NOMO-1 (cell line): ENCODE data around the gene PRKAR1B.

Experiments
- DNase-seq, 2 experiments: peaks; one replicate each; lab custom pipeline; 2025; ENCODE audit not compliant: unreplicated experiment in 2 of 2; lab: John Stamatoyannopoulos, UW

The PRKAR1B gene

DNA sequence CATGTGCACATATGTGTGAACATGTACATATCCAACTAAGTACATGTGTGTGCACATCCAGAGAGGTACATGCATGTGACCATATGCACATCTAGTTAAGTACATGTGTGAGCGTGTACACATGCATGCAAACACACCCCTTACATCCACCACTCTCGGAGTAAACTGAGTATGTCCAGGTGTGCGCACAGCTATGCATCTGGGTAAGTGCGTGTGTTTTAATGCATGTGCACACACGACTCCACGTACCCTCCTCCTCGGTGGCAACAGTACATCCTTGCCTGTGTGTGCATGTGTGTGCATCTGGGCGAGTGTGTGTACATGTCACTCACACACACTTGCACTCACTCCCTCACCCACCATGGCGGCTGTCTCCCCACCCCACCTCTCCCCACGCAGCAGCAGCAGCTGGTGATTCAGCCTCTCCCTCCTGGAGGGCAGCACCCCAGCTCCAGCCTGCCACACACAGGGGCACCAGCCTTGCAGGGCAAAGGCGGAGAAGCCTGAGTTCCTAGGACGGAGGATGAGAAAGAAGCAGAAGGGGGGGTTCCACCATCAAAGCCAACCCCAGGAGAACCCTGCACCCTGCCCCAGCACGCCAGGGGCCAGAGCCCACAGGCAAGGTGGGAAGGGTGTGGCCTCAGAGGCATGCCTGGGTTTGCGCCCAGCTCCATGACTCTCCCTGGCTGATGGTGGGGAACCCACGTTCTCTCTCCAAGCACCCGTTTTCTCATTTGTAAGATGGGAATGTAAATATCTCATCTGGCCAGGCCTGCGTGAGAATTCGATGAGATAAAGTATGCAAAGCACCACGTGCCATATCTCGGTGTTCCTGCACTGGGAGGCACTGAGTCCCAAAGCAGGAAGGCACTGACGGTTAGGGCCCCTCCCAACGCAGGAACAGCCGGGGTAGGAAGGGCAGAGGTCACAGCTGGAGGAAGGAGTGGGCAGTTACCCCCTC lies 28.3 kb downstream of the PRKAR1B start:
- DNase-seq: no peak

DNA sequence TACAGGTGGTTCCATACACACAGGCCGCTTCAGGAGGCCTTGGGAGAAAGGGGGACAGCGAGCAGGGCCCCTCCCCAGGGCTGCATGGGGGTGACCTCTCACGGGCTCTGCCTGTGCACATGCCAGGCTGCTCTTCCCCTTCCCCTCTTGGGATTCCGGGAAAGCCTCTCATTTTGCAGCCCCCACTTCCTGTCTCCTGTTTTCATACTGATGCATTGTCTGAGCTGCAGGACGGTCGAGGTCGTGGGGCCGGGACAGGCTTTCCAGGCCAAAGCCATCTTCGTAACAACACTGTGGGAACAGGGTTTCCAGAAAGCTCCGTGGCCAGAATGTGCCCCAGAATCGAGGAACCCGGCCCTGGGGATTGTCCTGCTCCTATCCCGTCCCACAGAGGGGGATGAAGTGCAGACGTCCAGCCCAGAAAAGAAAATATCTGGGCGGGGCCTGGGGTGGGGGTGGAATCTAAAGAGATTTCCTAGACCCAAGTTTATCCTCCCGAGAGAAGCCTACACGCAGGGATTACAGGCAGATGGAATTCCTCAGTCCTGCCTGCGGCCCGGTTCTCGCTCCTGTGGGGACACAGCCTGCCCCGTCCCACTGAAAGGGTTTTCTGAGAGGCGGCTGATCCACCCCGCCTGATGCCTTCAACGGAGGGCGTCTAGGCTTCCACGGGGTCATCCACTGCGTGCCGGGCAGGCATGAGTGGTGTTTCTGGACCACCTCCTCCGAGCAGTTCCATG lies 30.1 kb downstream of the PRKAR1B start:
- DNase-seq: no peak

DNA sequence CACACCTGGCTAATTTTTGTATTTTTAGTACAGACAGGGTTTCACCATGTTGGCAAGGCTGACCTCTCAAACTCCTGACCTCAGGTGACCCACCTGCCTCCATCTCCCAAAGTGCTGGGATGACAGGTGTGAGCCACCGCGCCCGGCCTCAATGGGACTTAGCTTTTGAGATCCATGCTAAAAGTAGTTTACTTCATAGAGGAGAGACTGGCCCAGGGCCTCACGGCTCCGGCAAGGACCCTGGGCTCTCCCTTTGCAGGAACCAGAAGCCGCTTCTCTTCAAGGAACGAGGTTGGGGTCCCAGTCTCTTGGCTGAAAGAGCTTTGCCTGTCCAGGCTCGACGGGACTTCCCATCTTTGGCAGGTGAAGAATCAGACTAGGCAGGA lies 30.7 kb downstream of the PRKAR1B start:
- no peak for DNase-seq

DNA sequence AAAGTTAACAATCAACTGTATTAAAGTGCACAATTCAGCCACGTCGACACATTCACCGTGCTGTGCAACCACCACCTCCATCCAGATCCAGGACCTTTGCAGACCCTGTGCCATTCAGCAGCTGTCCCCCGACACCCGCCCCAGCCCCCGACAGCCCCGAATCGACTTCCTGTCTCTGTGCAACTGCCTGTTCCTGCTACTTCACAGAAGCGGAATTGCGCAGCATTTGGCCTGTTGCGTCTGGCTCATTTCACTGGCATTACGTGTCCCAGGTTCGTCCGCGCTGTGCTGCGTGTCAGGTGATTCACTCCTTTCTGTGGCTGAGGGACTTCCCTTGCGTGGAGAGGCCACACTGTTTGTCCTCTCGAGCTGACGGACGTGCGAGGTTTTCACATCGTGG lies 33.8 kb downstream of the PRKAR1B start:
- no peak for DNase-seq

DNA sequence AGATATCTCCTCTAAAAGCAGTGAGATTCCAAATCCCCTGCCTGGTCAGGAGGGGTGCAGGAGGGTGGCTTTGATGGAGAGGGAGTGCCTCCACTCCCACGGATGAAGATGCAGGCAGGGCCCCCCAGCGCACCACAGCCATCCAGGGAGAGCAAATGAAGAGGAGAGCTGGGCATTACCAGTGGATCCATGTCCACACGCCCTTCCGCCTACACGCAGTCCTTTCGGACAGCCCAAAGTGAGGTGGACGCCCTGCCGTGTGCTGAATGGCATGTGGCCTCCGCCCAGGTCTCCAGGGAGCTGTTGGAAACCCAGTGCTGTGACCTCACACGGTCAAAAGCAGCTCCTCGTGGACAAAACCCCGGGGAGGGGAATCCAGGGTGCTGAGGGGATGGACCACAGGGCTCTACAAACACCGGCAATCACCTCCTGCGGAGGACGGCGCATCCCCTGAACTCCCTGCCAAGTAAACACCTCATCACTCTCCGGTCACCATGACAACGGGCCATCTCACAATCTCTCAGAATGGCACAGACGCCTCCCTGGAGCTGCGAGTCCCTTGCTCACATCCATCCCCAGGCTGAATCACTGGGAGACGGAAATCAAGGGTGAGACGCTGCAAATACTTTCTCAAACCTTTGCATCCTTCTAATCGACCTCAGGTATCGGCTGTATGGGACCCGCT lies 35.6 kb downstream of the PRKAR1B start:
- no peak for DNase-seq

DNA sequence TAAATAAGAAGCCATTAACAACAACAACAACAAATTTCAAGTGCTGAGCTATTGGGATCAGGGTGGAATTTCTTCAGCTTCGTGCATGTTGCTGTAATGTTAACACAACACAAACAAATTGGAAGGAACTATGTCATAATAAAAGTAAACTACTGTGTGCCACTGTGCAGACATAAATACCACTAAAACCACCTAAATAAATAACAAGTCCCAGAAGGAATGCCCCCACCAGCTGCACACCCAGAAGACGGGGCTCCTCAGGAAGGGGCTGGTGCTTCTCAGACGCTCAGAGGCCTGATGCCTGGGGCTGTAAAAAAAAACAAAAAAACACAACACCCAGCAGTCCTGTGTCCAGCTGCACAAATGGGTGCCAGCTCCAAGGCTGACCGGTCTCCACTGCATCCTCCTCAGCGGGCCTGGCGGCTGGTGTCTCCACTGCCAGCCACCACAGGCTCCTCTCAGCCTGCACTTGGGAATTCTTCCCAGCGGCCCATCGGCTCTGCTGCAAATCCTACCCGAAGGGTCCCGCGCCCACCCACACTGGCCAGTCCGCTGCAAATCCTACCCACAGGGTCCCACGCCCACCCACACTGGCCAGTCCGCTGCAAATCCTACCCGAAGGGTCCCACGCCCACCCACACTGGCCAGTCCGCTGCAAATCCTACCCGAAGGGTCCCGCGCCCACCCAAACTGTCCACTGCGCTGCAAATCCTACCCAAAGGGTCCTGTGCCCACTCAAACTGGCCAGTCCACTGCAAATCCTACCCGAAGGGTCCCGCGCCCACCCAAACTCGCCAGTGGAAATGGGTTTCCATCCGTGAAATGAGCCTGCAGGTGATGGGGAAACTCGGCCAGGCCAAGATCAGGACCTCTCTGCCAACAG lies 36.4 kb downstream of the PRKAR1B start:
- no peak for DNase-seq

DNA sequence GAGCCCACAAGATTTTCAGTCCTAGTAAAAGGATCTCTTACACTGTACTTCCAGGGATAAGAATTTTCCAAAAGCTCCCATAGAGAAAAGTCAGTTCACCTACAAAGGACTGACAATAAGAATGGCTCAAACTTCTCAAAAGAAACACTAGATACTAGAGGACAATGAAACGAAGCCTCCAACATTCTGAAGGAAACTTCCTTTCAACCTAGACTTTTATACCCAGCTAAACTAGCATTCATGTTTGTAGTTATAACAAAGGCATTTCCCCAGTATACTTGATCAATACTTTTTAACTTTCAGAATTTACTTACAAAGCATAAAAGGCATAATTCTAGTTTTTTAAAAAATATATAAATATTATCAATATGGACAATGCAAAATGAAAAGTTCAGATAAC lies 41.5 kb downstream of the PRKAR1B start:
- DNase-seq: no peak

DNA sequence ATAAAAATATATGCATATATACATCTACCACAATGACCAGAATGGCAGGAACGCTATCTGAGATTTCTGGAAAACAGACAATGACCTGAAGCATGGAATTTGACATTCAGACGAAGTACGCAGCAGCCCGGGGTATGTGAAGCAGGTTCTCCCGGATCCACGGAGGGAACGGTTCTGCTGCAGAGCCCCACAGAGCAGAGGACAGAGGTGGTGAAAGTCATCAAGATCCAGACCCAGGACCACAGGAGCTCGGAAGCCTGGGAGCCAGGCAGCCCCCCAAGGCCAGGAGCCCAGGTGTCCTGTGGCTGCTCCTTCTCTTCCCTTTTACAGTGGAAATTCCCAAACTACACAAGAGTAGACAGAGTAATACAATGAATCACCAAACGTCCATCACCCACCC lies 42.7 kb downstream of the PRKAR1B start:
- DNase-seq: no peak

DNA sequence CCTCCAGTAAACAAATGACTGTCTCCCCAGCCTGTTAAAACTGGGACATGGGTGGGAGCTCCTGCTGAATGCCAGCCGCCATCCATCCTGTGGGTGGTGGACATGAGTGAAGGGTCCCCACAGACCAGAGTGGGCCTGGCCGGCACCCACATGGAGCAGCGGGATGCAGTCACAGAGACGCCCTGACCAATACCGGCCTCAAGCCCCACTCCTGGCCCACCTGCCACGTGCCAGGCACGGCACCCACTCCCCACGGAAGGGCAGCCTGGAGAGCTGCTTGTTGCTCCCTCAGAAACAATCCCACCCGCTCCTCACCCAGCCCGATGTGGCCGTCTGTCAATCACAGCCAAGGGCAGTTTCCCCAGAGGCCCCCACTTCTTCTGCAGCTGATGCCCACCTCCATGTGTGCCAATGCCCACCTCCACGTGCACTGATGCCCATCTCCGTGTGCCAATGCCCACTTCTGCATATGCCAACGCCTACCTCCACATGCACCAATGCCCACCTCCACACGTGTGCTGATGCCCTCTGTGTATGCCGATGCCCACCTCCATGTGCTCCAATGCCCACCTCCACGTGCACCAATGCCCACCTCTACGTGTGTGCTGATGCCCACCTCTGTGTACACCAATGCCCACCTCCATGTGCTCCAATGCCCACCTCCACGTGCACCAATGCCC lies 43.4 kb downstream of the PRKAR1B start:
- DNase-seq: no peak

DNA sequence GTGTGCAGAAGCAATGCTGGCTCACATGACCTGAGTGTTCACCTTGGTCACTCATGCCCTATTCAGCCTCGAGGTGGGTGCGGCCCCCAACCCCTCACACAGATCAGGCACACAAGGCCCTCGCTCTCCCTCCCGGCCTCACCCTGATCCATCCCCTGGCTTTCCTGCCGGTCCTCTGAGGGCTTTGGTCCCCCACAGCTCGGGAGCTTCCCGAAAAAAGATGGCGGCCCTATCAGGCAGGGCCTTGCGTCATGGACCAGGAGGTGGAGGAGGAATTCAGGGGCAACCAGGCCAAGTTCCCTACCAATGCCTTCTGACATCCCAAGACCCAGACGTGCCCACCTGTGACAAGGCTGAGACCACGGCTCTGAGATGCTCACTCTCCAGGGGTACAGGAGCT lies 44.3 kb downstream of the PRKAR1B start:
- no peak for DNase-seq

DNA sequence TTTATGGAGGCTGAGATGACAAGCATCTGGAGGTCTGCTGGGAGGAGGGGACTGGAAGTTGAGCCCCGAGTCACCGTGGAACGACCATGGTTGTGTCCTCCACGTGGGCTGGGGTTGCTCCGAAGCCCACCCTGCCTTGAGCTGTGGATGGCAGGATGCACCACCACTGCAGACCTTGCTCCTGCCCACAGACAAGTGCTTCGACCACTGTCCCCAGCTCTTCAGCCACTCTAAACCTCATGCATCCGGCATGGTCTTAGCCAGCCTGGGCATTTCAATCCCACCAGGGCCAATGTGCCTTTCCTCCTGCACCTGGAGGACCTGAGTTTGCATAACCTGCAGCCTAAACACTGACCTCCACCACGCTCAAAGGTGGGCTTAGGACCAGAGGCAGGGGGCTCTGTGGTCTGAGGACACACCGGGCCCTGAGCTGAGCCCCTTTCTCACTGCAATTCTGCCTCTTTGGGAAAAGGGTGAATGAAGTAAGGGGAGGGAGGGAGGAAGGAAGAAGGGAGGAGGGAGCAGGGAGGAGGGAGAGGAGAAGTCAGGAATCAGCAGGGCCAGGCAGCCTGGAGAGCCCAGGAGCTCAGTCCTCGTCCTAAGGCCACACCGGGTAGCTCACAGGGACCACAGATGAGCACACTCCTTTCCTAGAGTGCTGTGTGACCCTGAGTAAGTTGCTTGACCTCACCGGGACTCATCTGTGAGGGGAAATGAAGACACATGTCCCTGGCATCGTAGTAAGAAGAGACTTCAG lies 45.4 kb downstream of the PRKAR1B start:
- DNase-seq: no peak

DNA sequence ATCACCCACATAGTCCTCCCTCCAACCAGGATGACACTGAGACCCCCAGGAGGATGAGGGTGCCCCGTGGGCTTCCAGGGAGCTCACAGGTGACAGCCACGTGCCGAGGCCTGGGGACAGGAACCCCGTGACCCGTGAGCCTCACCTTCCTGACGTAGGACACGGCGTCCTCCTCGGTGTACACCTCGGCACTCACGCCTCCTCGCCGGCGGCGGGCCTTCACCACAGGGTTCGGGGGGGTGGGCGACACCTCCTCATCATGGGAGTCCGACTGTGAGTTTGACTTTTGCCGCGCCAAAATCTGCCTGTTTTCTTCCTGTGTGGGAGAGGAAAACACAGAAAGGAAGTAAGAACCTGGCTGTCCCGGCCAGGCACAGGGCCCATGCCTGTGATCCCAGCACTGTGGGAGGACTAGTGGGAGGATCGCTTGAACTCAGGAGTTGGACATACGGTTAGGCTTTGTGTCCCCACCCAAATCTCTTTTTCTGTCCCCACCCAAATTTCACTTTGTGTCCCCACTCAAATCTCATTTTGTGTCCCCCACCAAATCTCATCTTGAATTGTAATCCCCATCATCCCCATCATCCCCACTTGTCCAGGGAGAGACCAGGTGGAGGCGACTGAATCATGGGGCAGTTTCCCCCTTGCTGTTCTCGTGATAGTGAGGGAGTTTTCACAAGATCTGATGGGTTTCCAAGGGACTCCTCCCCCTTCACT lies 46.5 kb downstream of the PRKAR1B start:
- no peak for DNase-seq

DNA sequence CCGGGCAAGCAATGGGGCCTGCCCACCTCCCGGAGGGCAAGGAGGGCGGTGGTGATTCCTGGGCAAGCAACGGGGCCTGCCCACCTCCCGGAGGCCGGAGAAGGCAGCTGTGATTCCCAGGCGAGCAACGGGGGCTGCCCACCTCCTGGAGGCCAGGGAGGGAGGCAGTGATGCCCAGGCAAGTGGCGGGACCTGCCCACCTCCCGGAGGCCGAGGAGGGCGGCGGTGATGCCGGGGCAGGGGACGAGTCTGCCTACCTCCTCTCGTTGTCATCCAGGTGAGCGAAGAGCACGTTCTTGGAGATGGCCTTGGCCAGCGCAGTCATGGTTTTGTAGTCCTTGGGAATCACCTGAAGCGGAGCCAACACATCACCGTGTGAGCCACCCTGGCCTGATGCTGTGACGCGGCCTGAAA lies 50.1 kb downstream of the PRKAR1B start:
- no peak for DNase-seq

DNA sequence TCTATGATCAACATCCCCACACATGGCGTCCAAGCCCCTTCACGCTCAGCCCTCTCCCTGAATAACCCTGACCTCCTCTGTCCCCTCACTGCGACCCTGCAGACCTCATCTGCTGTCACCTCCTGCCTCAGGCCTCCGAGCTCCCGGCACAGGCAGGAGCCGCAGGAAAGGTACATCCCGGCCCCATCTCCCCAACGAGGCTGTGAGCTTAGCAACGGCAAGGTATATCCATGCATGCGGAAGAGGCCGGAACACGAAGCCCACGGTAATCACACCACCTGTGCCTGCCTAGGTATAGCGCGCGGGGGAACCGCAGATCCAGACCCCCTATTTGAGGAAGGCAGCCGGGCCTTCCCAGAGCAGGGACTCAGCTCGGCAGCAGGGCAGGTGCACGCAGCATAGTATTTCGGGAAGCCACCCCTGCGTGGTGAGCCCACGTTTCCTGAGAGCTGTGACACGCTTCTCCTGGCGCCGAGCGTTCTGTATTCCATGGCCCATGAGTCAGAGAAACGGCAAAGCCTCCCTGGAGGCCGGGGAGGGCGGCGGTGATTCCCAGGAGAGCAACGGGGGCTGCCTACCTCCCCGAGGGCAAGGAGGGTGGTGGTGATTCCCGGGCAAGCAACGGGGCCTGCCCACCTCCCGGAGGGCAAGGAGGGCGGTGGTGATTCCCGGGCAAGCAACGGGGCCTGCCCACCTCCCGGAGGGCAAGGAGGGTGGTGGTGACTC lies 50.7 kb downstream of the PRKAR1B start:
- no peak for DNase-seq

DNA sequence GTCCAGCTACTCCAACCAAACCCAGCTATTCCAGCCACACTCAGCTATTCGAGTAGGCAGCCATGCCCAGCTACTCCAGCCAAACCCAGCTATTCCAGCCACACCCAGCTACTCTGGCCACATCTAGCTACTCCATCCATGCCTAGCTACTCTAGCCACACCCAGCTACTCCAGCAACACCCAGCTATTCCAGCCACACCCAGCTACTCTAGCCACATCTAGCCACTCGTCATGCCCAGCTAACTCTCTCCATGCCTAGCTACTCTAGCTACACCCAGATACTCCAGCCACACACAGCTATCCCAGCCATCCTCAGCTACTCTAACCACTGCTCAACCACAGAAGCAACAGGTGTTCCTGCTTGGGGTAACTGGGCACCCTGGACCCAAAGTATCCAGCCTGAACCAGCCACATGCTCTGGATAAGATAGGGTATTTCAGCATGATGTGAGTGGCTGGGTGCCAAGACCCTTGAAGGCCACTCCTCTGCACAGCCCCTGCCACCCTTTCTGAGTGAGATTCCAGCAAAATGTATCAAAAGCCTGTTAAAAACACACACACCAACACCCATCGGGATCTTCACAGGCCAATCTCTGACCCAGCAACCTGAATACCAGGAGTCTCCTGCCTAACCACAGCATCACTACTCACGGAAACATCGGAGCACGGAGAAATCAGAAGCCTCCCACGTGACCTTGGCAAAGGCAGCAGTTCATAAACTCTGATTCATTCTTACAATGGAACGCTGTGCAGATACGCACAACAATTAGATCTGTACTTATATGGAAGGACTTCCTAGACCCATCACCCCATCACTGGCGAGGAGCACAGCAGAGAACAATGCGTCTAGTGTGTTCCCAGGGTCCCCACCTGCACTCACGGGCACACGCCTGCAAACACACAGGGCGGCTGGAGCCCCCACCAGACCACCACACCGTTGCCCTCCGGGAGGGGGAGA lies 52.3 kb downstream of the PRKAR1B start:
- DNase-seq: no peak

DNA sequence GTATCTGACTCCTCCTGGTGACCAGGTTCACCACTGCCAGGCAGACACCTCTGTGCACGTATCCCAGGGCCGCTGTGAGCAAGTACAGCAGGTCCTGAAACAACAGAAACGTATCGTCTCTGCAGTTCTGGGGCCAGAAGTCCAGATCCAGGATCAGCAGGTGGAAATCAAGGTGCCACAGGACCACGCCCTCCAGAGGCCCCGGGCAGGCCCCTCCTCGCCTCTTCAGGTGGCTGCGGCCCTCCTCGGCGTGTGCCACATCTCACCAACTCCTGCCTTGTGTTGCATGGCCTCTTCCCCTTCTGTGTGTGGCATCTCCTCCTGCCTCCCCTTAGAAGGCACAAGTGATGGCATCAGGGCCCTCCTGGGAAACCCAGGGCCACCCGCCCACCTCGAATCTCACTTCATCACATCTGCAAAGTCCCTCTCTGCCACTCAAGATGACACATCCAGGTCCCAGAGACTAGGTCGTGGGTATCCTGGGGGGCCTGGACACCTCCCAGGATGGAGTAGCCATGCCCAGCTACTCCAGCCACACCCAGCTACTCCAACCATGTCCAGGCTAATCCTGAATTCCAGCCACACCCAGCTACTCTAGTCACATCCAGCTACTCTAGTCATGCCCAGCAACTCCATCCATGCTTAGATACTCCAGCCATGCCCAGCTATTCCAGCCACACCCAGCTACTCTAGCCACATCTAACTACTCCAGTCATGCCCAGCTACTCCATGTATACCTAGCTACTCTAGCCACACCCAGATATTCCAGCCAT lies 53.2 kb downstream of the PRKAR1B start:
- DNase-seq: no peak
